GM12865 (cell line): ENCODE results near the gene ZCCHC24.

Source experiments
- DNase-seq: peaks from one replicate; pipeline ENCODE4 v3.0.0; 2010; ENCODE audit warnings: low read depth
- H3K4me3 ChIP-seq: 2 replicates; pipeline ENCODE4 v1.5.1; 2011; ENCODE audit warnings: mild to moderate bottlenecking, low read depth, low read length, control low read depth
- TF ChIP-seq, protein P1 (sequence below): IDR thresholded peaks from 2 replicates; pipeline ENCODE4 v1.5.1; 2011; ENCODE audit warnings: low read length, control low read depth, low read depth, inconsistent platforms; ENCODE audit not compliant: insufficient read depth; ENCODE audit errors: missing control alignments

The ZCCHC24 gene

GRCh38 chr10:79457256-79457785 lies 11.9 kb upstream of the ZCCHC24 start:
- no peak overlapping the region for H3K4me3 ChIP-seq
- TF ChIP-seq, protein P1, sequence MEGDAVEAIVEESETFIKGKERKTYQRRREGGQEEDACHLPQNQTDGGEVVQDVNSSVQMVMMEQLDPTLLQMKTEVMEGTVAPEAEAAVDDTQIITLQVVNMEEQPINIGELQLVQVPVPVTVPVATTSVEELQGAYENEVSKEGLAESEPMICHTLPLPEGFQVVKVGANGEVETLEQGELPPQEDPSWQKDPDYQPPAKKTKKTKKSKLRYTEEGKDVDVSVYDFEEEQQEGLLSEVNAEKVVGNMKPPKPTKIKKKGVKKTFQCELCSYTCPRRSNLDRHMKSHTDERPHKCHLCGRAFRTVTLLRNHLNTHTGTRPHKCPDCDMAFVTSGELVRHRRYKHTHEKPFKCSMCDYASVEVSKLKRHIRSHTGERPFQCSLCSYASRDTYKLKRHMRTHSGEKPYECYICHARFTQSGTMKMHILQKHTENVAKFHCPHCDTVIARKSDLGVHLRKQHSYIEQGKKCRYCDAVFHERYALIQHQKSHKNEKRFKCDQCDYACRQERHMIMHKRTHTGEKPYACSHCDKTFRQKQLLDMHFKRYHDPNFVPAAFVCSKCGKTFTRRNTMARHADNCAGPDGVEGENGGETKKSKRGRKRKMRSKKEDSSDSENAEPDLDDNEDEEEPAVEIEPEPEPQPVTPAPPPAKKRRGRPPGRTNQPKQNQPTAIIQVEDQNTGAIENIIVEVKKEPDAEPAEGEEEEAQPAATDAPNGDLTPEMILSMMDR, result no peak
- DNase-seq, result no peak

DNA sequence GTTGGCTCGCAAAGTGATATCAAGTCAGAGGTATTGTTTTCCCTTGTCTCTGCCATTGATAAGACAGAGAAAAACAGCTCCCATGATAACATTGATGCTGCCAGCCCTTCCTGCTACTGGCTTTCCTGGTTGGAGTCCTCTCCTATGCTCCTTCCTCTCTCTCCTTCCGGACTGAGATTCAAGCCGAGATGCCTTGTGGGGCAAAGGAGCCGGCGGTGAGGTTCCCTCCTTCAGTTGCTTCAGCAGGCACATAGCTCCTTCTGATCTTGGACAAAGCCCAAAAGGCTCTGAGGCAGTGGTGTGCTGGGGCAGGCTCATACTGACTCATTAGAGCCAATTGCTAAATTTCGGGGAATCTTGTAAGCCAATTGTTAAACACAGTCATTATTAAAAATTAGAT lies 8.8 kb upstream of the ZCCHC24 start:
- no peak overlapping the region for H3K4me3 ChIP-seq
- no peak for DNase-seq
- TF ChIP-seq, protein P1, result no peak

DNA sequence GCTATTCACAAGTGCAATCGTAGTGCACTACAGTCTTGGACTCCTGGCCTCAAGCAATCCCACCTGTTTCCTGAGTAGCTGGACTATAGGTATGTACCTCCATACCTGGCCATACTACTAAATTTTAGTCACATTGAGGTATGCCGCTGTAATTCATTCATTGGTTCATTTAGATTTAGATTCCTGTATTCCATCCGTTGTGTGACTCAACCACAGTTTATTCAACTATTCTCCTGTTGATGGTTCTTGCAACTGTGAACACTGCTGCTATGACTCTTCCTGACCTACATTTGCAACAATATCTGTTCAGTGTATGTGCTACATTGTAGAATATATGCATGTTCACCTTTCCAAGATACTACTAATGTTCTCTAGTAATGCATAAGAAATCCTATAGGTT lies 8.0 kb upstream of the ZCCHC24 start:
- TF ChIP-seq, protein P1, result no peak
- no peak for DNase-seq

DNA sequence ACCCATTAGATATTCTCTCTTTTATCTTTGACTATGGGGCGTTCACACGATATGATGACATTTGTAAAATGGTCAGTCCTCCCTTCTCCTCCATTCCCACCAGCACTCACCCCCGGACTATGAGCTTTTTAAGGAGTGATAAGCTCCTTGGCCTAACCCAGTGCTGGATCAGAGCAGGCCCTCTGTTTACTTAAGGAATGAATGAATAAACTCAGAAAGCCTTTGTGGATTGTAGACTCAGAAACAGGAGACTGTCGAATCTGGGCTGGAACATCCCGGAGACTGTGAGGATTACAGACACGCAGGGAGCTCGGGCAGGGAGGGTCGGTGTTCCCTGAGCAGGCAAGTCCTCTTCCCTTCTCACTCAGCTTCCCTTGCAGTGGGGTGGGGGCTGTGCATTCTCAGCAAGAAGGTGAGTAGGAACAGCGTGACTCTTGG lies 6.8 kb upstream of the ZCCHC24 start:
- DNase-seq, result no peak
- TF ChIP-seq, protein P1, result no peak
- no peak overlapping the region for H3K4me3 ChIP-seq

More for the DNA sequence above, 8.0 kb upstream of the ZCCHC24 start:
- H3K4me3 ChIP-seq, result no peak overlapping the region

GRCh38 chr10:79451046-79451699 lies 5.7 kb upstream of the ZCCHC24 start:
- TF ChIP-seq, protein P1, result no peak
- no peak overlapping the region for H3K4me3 ChIP-seq
- DNase-seq, result no peak

DNA sequence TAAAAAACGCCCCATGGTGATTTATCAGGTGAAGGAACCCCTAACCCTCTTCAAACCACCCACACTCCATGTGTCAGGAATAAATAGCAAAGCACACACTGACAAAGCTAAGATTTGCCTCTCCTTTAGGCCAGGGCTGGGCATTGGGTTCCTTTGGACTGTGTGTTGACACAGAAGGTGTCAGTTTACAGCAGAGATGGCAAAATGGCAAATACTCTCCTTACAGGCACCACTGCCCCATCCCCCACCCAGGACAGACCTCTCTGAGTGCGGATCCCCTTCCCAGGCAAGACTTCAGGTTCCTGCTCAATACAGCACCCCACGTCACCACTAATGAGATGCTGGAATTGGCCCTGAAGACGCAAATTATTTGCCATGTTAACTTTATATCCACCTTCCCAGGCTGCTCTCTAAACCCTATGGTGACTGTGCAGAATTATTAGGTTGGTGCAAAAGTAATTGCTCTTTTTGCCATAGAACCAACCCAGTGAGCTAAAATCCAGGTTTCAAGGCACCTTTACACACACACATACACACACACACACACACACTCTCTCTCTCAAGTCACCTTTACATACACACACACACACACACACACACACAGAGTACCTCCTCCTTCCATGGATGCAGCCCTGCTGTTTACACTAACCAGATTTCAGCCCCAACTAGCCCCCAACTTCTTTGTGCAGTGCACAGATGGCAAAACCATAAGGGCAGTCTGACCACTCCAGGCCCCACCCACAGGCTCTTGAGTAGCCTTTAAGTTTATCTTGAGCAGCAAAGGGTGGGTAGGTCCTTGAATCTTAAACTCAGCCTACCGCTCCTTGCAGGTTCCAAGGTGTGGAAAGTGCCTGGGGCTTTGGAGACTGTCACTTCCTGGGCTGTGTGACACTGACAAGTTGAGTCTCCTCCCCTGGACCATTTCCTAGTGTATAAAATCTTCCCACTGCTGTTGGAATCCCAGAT lies 4.0 kb upstream of the ZCCHC24 start:
- no peak for DNase-seq
- TF ChIP-seq, protein P1, result no peak
- H3K4me3 ChIP-seq, result no peak overlapping the region
